HEK293T (cell line): ENCODE results near the gene KCTD14.
"Not testable (repeated sequence)": the region's sequence is repeated elsewhere in the genome, so short reads cannot be mapped to it uniquely, and the experiment has no call there.

Experiments
- CTCF ChIA-PET: fragments of 350-600 bp; formaldehyde crosslinking; extraction: SDS; loops from one replicate; lab custom pipeline; 2021; ENCODE audit warnings: antibody characterized with exemption, inconsistent platforms; lab: Yijun Ruan, JAX
- POLR2A ChIA-PET: fragments of 350-600 bp; formaldehyde crosslinking; extraction: SDS; loops from one replicate; lab custom pipeline; 2020; ENCODE audit warnings: antibody characterized with exemption, inconsistent platforms; lab: Yijun Ruan, JAX
- DNase-seq: peaks from one replicate; pipeline ENCODE4 v3.0.0; 2012; ENCODE audit warnings: mixed read lengths; ENCODE audit errors: extremely low spot score
- ARNT ChIP-seq: fragments of 450-650 bp; IDR thresholded peaks from 2 replicates; pipeline ENCODE4 v1.6.1; 2017; ENCODE audit warnings: mild to moderate bottlenecking
- BHLHE40 ChIP-seq: fragments of 450-650 bp; IDR thresholded peaks from 2 replicates; pipeline ENCODE4 v1.6.1; 2016; ENCODE audit warnings: mild to moderate bottlenecking, moderate library complexity, borderline replicate concordance
- CTBP1 ChIP-seq: fragments of 450-650 bp; IDR thresholded peaks from 2 replicates; pipeline ENCODE4 v1.6.1; 2016; ENCODE audit warnings: borderline replicate concordance
- ELF4 ChIP-seq: fragments of 450-650 bp; IDR thresholded peaks from 2 replicates; pipeline ENCODE4 v1.6.1; 2017; ENCODE audit warnings: antibody characterized with exemption
- FOXA1 ChIP-seq: fragments of 450-650 bp; IDR thresholded peaks from 2 replicates; pipeline ENCODE4 v1.6.1; 2016; ENCODE audit warnings: mild to moderate bottlenecking
- FOXK2 ChIP-seq: fragments of 450-650 bp; IDR thresholded peaks from 2 replicates; pipeline ENCODE4 v1.6.1; 2016; ENCODE audit warnings: mild to moderate bottlenecking
- FOXM1 ChIP-seq: fragments of 450-650 bp; IDR thresholded peaks from 2 replicates; pipeline ENCODE4 v1.6.1; 2017; ENCODE audit warnings: mild to moderate bottlenecking, borderline replicate concordance
- HDGF ChIP-seq: fragments of 450-650 bp; IDR thresholded peaks from 2 replicates; pipeline ENCODE4 v1.6.1; 2017; ENCODE audit warnings: antibody characterized with exemption, borderline replicate concordance
- L3MBTL2 ChIP-seq: fragments of 450-650 bp; conservative IDR thresholded peaks from 2 replicates; pipeline ENCODE4 v1.6.1; 2016; ENCODE audit warnings: mild to moderate bottlenecking
- LEF1 ChIP-seq: fragments of 450-650 bp; IDR thresholded peaks from 2 replicates; pipeline ENCODE4 v1.6.1; 2017; ENCODE audit warnings: mild to moderate bottlenecking, borderline replicate concordance
- NFRKB ChIP-seq: fragments of 450-650 bp; IDR thresholded peaks from 2 replicates; pipeline ENCODE4 v1.6.1; 2016; ENCODE audit warnings: mild to moderate bottlenecking, moderate library complexity
- PKNOX1 ChIP-seq: fragments of 450-650 bp; IDR thresholded peaks from 2 replicates; pipeline ENCODE4 v1.6.1; 2016
- SP1 ChIP-seq: fragments of 450-650 bp; IDR thresholded peaks from 2 replicates; pipeline ENCODE4 v1.6.1; 2017
- SUZ12 ChIP-seq: fragments of 450-650 bp; IDR thresholded peaks from 2 replicates; pipeline ENCODE4 v1.6.1; 2016; ENCODE audit warnings: mild to moderate bottlenecking
- TARDBP ChIP-seq: fragments of 450-650 bp; IDR thresholded peaks from 2 replicates; pipeline ENCODE4 v1.6.1; 2016
- ZNF384 ChIP-seq: fragments of 450-650 bp; IDR thresholded peaks from 2 replicates; pipeline ENCODE4 v1.6.1; 2016

Gene KCTD14

DNA sequence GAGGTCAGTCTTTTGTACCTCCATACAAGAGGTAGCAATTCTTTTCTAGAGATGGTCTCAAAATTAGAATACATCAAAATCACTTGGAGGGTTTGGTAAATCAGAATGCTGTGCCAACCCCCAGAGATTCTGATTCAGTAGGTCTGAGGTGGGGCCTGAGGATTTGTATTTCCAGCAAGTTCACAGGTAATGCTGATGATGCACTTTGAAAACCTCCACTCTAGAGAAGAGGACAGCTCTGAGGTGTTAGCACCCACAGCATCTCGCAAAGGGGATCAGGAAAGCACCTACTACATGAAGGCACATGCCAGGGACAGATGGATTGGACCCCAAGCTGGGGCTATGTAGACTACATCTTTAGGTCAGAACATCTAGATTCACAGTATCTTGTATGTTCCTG lies 7.2 kb downstream of the KCTD14 start:
- ChIA-PET CTCF (no interaction called here), POLR2A (no interaction called here)
- TF ChIP-seq TARDBP = no peak
- TF ChIP-seq ZNF384 = no peak
- no peak for TF ChIP-seq PKNOX1
- no peak for TF ChIP-seq L3MBTL2
- no peak for TF ChIP-seq SP1
- no peak for TF ChIP-seq ARNT
- TF ChIP-seq FOXK2 = no peak
- TF ChIP-seq FOXM1 = no peak
- no peak for TF ChIP-seq HDGF
- TF ChIP-seq NFRKB = no peak
- TF ChIP-seq ELF4 = no peak
- TF ChIP-seq LEF1 = no peak
- no peak for TF ChIP-seq SUZ12
- no peak for TF ChIP-seq CTBP1

DNA sequence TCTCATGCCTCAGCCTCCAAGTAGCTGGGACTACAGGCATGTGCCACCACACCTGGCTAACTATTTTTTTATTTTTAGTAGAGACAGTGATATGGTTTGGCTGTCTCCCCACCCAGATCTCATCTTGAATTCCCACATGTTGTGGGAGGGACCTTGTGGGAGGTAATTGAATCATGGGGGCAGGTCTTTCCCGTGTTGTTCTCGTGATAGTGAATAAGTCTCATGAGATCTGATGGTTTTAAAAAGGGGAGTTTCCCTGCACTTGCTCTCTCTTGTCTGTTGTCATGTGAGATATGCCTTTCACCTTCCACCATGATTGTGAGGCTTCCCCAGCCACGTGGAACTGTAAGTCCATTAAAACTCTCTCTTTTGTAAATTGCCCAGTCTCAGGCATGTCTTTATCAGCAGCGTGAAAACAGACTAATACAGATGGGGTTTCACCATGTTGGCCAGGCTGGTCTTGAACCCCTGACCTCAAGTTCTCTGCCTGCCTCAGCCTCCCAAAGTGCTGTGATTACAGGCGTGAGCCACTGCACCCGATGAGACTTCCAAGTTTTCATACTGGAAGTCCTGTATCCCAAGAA lies 8.0 kb downstream of the KCTD14 start:
- CTCF ChIA-PET, POLR2A ChIA-PET, DNase-seq: not testable (repeated sequence)

More for the DNA sequence above, 7.2 kb downstream of the KCTD14 start:
- DNase-seq = no peak

- TF ChIP-seq SUZ12 = no peak
- TF ChIP-seq FOXK2 = no peak
- TF ChIP-seq ELF4 = no peak
- TF ChIP-seq FOXM1 = no peak
- TF ChIP-seq FOXA1 = no peak
- POLR2A ChIA-PET = no interaction called here
- no peak for DNase-seq
- CTCF ChIA-PET = no interaction called here
These were observed 11.8 kb downstream of the KCTD14 start for GRCh38 chr11:78011301-78011700.

GRCh38 chr11:78010755-78011154 lies 12.3 kb downstream of the KCTD14 start:
- TF ChIP-seq ELF4 = no peak
- no peak for TF ChIP-seq ZNF384
- no peak for TF ChIP-seq L3MBTL2
- TF ChIP-seq PKNOX1 = no peak
- TF ChIP-seq HDGF = no peak
- POLR2A ChIA-PET = no interaction called here
- CTCF ChIA-PET = interaction anchor here (0.7 kb wide), 1 partner anchor 35 kb away, joined by 5 read pairs; no protein-coding TSS in a partner anchor
- DNase-seq = no peak

DNA sequence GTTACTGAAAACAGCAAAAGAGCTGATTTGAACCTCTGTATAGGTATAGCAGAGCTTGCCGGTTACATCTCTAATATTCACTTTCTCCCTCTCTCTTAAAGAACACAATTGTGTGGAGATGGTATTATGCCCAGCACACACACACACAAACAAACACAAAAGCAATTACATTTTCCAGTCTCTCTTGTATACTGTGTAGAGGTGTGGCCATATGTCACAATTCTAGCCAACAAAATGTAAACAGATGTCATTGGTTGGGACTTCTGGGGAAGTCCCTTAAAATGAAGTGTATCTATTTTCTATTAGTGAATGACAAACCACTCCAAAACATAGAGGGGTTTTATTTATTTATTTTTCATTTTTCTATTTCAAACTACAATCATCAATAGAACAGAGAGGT lies 12.8 kb downstream of the KCTD14 start:
- DNase-seq = no peak
- TF ChIP-seq ARNT = no peak
- TF ChIP-seq NFRKB = no peak
- no peak for TF ChIP-seq SUZ12
- no peak for TF ChIP-seq BHLHE40
- no peak for TF ChIP-seq FOXK2
- TF ChIP-seq HDGF = no peak
- no peak for TF ChIP-seq PKNOX1
- TF ChIP-seq TARDBP = no peak
- no peak for TF ChIP-seq LEF1
- TF ChIP-seq ZNF384 = no peak
- no peak for TF ChIP-seq CTBP1
- no peak for TF ChIP-seq FOXA1
- no peak for TF ChIP-seq SP1
- no peak for TF ChIP-seq ELF4
- no peak for TF ChIP-seq L3MBTL2
- TF ChIP-seq FOXM1 = no peak
- CTCF ChIA-PET = interaction anchor here (0.6 to 0.7 kb wide), 2 partner anchors 11 to 36 kb away, joined by 3 to 5 read pairs; no protein-coding TSS in a partner anchor
- POLR2A ChIA-PET = interaction anchor here (1.4 kb wide), 1 partner anchor 16 kb away, joined by 3 read pairs; the partner anchor contains the start of gene INTS4

DNA sequence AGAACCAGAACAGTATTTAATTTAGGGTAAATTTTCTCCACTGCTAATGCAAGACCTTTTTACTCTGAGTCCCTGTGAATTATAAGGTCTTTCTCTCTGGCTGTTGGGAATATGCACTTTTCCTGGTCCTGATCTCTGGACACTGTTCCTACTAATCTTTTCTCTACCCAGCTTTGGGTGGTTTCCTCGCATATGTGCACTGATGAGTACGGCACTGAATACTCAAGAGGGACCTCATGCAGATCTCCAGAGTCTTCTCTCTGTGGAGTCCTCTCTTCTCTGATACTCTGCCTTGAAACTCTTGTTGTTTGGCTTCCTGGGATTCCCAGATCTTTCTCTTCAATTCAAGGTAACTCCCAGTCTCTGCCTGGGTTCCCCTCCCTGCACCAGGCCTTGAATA lies 14.0 kb downstream of the KCTD14 start:
- DNase-seq = no peak
- TF ChIP-seq TARDBP (no peak), CTBP1 (no peak), SP1 (no peak), NFRKB (no peak), FOXA1 (no peak), HDGF (no peak), ELF4 (no peak), BHLHE40 (no peak), LEF1 (no peak), PKNOX1 (no peak), SUZ12 (no peak), ARNT (no peak), ZNF384 (no peak), FOXK2 (no peak), L3MBTL2 (no peak)
- ChIA-PET CTCF (interaction anchor here (0.9 kb wide), 1 partner anchor 9 kb away, joined by 3 read pairs; no protein-coding TSS in a partner anchor), POLR2A (interaction anchor here (1.4 kb wide), 1 partner anchor 14 kb away, joined by 3 read pairs; the partner anchor contains the start of gene INTS4)
